Amniotic epithelial cell (primary cell): Measurements from ENCODE around the gene TMEM109.

Experiments
- DNase-seq: peaks from one replicate; pipeline ENCODE4 v3.0.0-alpha.2; 2010; ENCODE audit warnings: low read depth

The TMEM109 gene

GRCh38 chr11:60970890-60971289 lies 56.9 kb downstream of the TMEM109 start:
- DNase-seq, result no peak

DNA sequence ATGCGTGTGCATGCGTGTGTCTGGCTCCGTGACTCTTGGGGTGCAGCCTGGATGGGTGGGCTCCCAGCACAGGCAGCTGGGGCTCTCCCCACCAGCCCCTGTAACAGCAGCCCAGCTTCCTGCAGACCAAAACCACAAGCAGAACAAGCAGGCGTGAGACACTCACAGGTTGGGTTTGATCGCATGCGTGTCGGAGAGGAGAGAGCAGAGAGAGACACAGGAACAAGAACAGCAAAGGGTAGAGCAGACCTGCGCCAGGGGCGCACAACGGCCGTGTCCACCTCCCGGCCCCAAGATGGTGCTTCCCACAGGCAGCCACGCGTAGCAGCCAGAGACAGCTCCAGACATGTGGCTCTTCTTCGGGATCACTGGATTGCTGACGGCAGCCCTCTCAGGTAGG lies 57.6 kb downstream of the TMEM109 start, which contains the start of gene CD6:
Gene CD6, plus strand, starts transcription at position 161 of the 400 bp plus-strand sequence. Its CDS starts 186 bp downstream, at position 347.
- no peak for DNase-seq

DNA sequence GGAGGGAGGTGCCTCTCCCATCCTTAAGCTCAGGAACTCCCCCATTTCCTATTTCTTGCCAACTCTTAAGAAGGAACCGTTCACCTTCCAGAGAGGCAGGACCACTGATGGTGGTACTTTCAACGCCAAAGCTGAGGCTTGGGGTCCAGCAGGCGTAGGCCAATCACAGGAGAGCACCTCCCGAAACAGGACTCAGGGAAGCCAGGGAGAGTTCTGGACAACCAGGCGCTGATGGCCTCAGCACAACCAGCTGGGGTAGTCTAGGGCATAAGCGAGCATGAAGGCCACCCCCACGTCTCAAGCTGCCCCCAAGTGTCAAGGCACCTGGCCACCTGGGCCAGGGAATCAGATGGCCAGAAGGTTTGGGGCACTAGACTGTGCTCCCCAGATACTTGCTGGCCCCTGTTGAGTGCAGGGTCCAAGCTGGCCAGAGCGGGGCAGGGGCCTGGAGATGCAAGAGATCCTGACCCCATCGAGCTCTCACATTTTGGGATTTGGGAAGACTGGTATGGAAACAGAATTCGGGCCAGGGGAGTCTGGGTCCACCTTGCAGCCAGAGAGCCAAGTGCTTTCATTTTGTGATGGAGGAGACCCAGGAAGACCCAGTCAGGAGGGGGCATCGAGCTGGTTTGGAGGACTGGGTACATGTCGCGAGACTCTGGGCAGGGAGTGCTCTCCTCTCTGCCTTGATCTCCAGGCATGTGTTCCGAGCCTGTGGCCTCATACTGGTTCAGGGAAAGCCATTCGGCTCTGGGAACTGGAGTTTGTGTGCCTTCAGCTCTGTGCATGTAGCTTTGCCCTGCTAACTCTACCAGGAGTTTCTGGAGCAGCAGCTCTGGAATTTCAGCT lies 58.4 kb downstream of the TMEM109 start:
- DNase-seq, result no peak
